Stimulated activated CD8-positive, alpha-beta memory T cell treated with anti-CD3 and anti-CD28 coated beads, Interleukin-12 subunit alpha, Interleukin-12 subunit beta, amount 100 ng/mL, for 24 hours (primary cell): ENCODE measurements around the gene M6PR.
"Not testable (repeated sequence)": the region's sequence is repeated elsewhere in the genome, so short reads cannot be mapped to it uniquely, and the experiment has no call there.

Experiments
- DNase-seq: peaks from one replicate; pipeline ENCODE4 v3.0.0-alpha.2; 2020; ENCODE audit errors: extremely low read depth

M6PR gene

GRCh38 chr12:8950702-8951478 lies 1.4 kb upstream of the M6PR start:
- DNase-seq: no peak

- DNase-seq: no peak
Observed at GRCh38 chr12:8950221-8950527, 729 bp upstream of the M6PR start.

GRCh38 chr12:8948701-8949341 lies 624 bp downstream of the M6PR start:
- no peak for DNase-seq

- no peak for DNase-seq
Observed at GRCh38 chr12:8947737-8948136, 1.7 kb downstream of the M6PR start.

GRCh38 chr12:8946733-8947132 lies 2.7 kb downstream of the M6PR start:
- no peak for DNase-seq

- DNase-seq: no peak
Observed at GRCh38 chr12:8943565-8944186, 5.8 kb downstream of the M6PR start.

- no peak for DNase-seq
Observed at GRCh38 chr12:8941691-8942478, 7.6 kb downstream of the M6PR start.

GRCh38 chr12:8937842-8938442 lies 11.5 kb downstream of the M6PR start:
- not testable (repeated sequence) for DNase-seq

- DNase-seq: no peak
Observed at GRCh38 chr12:8936735-8937134, 12.7 kb downstream of the M6PR start.

GRCh38 chr12:8934080-8934479 lies 15.4 kb downstream of the M6PR start:
- DNase-seq: not testable (repeated sequence)

- DNase-seq: not testable (repeated sequence)
Observed at GRCh38 chr12:8932464-8932863, 17.0 kb downstream of the M6PR start.

- not testable (repeated sequence) for DNase-seq
Observed at GRCh38 chr12:8930655-8931323, 18.7 kb downstream of the M6PR start.

- DNase-seq: no peak
Observed at GRCh38 chr12:8922544-8922943, 26.9 kb downstream of the M6PR start.

GRCh38 chr12:8919643-8920042 lies 29.8 kb downstream of the M6PR start:
- DNase-seq: not testable (repeated sequence)

- DNase-seq: no peak
Observed at GRCh38 chr12:8917751-8918150, 31.7 kb downstream of the M6PR start.

- DNase-seq: no peak
Observed at GRCh38 chr12:8917031-8917430, 32.4 kb downstream of the M6PR start.

- DNase-seq: no peak
Observed at GRCh38 chr12:8916154-8916553, 33.3 kb downstream of the M6PR start.

- peak; percentile 21 for DNase-seq
Observed at GRCh38 chr12:8914716-8915526, 34.5 kb downstream of the M6PR start.

GRCh38 chr12:8914033-8914715 lies 35.3 kb downstream of the M6PR start, which contains the start of gene PHC1:
PHC1 (plus strand) TSS chr12:8914509; CDS start chr12:8917678, 3,169 bp downstream.
- peak; percentile 50 for DNase-seq

GRCh38 chr12:8913702-8914032 lies 35.8 kb downstream of the M6PR start:
- DNase-seq: no peak
